GM12878 (cell line): ENCODE data around the gene PRMT5. TPM values are rescaled to one million over a fixed set of nuclear protein-coding genes. Genes with fewer than 3 reads are reported as not detected.

ENCODE experiments used
- CEBPB ChIP-seq, 2 experiments: fragments of 150-350 bp in 1 of 2; IDR thresholded peaks; 2 replicates each; pipeline ENCODE4 v1.6.1; 2012 to 2014; ENCODE audit warnings: low read depth in 2 of 2, low read length in 2 of 2, borderline replicate concordance in 1 of 2, inconsistent platforms in 1 of 2
- GATAD2B ChIP-seq: fragments of 450-650 bp; conservative IDR thresholded peaks from 2 replicates; pipeline ENCODE4 v1.6.1; 2017; ENCODE audit warnings: low read depth, mild to moderate bottlenecking, moderate library complexity
- JUND ChIP-seq: IDR thresholded peaks from 2 replicates; pipeline ENCODE4 v1.6.1; 2012; ENCODE audit warnings: low read depth, mild to moderate bottlenecking, low read length, improper control_type of control experiment, moderate library complexity
- KLF5 ChIP-seq: fragments of 450-650 bp; IDR thresholded peaks from 2 replicates; pipeline ENCODE4 v1.6.1; 2014; ENCODE audit warnings: mild to moderate bottlenecking; ENCODE audit not compliant: partially characterized antibody
- MEF2B ChIP-seq: fragments of 450-650 bp; IDR thresholded peaks from 2 replicates; pipeline ENCODE4 v1.6.1; 2018; ENCODE audit warnings: mild to moderate bottlenecking, moderate library complexity; ENCODE audit not compliant: partially characterized antibody, poor library complexity, severe bottlenecking
- SMAD5 ChIP-seq: IDR thresholded peaks from 2 replicates; pipeline ENCODE4 v1.6.1; 2016; ENCODE audit warnings: antibody characterized with exemption, low read depth
- SMC3 ChIP-seq: IDR thresholded peaks from 2 replicates; pipeline ENCODE4 v1.6.1; 2011; ENCODE audit warnings: low read length, improper control_type of control experiment, borderline replicate concordance
- SP1 ChIP-seq: IDR thresholded peaks from one replicate; pipeline ENCODE4 v1.6.1; 2011; ENCODE audit warnings: low read depth, low read length
- SREBF2 ChIP-seq: IDR thresholded peaks from 2 replicates; pipeline ENCODE4 v1.6.1; 2012; ENCODE audit warnings: mild to moderate bottlenecking, low read length
- polyA plus RNA-seq, 11 experiments: library from polyadenylated mRNA; depleted of rRNA in 4 of 11; unstranded in 6 of 11; stranded (reverse) in 5 of 11; fragments of >200 nt; fragmentation: Nextera tagmentation in 4 of 11; fragmentation: Illumina TruSeq in 1 of 11; extraction: Ambion mirVana in 4 of 11; extraction: Trizol in 1 of 11; gene quantifications; 1 replicate in 1 of 11; 2 replicates in 10 of 11; pipeline versions ENCODE4 v1.2.1 to v1.2.3, GENCODE V29; 2011 to 2016; ENCODE audit warnings: inconsistent platforms in 2 of 11, missing spikeins in 2 of 11, low read depth in 1 of 11
- total RNA-seq, 4 experiments: library from RNA; depleted of rRNA in 3 of 4; stranded (reverse); fragments of >200 nt in 3 of 4; fragmentation: Illumina TruSeq in 1 of 4; extraction: Trizol in 1 of 4; gene quantifications; 2 replicates each; pipeline versions ENCODE4 v1.2.1 to v1.2.3, GENCODE V29; 2013 to 2021
- TF ChIP-seq, protein P1 (sequence below): IDR thresholded peaks from 2 replicates; pipeline ENCODE4 v1.6.1; 2012; ENCODE audit warnings: low read length, inconsistent platforms
- TF ChIP-seq, protein P2 (sequence below): IDR thresholded peaks from 2 replicates; pipeline ENCODE4 v1.6.1; 2011; ENCODE audit warnings: low read depth, low read length, improper control_type of control experiment, borderline replicate concordance
- TF ChIP-seq, protein P3 (sequence below): fragments of 450-650 bp; IDR thresholded peaks from 2 replicates; pipeline ENCODE4 v1.6.1; 2017; ENCODE audit warnings: mild to moderate bottlenecking, low read depth, inconsistent platforms; ENCODE audit not compliant: poor library complexity, severe bottlenecking
- TF ChIP-seq, protein P4 (sequence below): fragments of 450-650 bp; formaldehyde crosslinking; IDR thresholded peaks from 2 replicates; pipeline ENCODE4 v1.5.0; 2022; ENCODE audit warnings: mild to moderate bottlenecking, missing genetic modification characterization

PRMT5 gene
- total and polyA plus RNA-seq, 10 of the 15 experiments (the other 5 are each of a cell fraction or from before 2014, with no cell fraction given): 54.3 to 221 (median 111) TPM

DNA sequence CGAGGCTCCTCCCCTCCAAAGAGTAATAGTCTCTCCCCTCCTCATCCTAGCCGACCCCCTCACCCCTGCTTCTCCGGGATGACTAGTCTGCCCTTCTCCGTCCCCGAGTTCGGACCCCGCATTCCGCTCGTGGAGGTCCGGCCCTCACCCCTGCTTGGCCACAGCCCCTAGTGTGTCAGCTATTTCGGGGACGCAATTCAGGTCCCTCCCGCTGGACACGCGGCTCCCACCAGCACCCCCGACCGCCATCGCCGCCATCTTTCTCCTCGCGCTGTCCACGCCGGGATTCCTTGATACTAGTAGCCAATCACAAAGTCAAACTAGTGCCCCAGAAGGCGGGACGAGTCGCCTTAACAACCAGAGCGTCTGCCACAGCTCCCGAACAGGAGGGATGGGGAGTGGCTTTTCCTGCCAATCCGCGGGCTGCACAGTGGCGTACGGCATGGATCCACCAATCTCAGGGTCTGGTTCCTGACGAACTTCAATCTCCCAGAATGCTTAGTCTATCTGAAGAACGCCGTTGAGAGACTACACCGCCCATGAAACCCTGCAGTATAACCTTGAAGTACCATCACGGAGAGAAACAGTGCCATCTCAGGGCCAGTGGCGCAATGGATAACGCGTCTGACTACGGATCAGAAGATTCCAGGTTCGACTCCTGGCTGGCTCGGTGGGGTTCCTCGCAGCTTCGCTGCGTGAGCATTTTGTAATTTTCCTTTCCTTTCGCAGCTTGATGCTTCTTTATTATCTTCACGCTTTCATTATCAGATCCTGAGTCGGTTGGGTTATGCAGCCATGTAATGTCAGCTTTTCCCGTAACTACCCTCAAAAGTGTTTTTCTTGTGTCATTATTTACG lies at the start of gene PRMT5 (continued):
- TF ChIP-seq MEF2B (peak; percentile 20), GATAD2B (no peak; the same call in 1 of the 2 replicates), SMC3 (no peak), SMAD5 (peak; percentile 91), SREBF2 (peak; percentile 99), SP1 (peak; percentile 92), KLF5 (peak; percentile 39), JUND (no peak), CEBPB (IDR thresholded peaks at IDR 0.05; ENCODE audit: borderline replicate concordance in 1 of 2, low read depth in 2 of 2, low read length in 2 of 2) (no peak)
- TF ChIP-seq, protein P1, sequence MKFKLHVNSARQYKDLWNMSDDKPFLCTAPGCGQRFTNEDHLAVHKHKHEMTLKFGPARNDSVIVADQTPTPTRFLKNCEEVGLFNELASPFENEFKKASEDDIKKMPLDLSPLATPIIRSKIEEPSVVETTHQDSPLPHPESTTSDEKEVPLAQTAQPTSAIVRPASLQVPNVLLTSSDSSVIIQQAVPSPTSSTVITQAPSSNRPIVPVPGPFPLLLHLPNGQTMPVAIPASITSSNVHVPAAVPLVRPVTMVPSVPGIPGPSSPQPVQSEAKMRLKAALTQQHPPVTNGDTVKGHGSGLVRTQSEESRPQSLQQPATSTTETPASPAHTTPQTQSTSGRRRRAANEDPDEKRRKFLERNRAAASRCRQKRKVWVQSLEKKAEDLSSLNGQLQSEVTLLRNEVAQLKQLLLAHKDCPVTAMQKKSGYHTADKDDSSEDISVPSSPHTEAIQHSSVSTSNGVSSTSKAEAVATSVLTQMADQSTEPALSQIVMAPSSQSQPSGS: 0 out of 2 replicates have a peak, but pooled peaks have one; percentile 39
- TF ChIP-seq, protein P2, sequence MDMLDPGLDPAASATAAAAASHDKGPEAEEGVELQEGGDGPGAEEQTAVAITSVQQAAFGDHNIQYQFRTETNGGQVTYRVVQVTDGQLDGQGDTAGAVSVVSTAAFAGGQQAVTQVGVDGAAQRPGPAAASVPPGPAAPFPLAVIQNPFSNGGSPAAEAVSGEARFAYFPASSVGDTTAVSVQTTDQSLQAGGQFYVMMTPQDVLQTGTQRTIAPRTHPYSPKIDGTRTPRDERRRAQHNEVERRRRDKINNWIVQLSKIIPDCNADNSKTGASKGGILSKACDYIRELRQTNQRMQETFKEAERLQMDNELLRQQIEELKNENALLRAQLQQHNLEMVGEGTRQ: no peak
- TF ChIP-seq, protein P3, sequence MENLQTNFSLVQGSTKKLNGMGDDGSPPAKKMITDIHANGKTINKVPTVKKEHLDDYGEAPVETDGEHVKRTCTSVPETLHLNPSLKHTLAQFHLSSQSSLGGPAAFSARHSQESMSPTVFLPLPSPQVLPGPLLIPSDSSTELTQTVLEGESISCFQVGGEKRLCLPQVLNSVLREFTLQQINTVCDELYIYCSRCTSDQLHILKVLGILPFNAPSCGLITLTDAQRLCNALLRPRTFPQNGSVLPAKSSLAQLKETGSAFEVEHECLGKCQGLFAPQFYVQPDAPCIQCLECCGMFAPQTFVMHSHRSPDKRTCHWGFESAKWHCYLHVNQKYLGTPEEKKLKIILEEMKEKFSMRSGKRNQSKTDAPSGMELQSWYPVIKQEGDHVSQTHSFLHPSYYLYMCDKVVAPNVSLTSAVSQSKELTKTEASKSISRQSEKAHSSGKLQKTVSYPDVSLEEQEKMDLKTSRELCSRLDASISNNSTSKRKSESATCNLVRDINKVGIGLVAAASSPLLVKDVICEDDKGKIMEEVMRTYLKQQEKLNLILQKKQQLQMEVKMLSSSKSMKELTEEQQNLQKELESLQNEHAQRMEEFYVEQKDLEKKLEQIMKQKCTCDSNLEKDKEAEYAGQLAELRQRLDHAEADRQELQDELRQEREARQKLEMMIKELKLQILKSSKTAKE: peak; percentile 85
- TF ChIP-seq, protein P4, sequence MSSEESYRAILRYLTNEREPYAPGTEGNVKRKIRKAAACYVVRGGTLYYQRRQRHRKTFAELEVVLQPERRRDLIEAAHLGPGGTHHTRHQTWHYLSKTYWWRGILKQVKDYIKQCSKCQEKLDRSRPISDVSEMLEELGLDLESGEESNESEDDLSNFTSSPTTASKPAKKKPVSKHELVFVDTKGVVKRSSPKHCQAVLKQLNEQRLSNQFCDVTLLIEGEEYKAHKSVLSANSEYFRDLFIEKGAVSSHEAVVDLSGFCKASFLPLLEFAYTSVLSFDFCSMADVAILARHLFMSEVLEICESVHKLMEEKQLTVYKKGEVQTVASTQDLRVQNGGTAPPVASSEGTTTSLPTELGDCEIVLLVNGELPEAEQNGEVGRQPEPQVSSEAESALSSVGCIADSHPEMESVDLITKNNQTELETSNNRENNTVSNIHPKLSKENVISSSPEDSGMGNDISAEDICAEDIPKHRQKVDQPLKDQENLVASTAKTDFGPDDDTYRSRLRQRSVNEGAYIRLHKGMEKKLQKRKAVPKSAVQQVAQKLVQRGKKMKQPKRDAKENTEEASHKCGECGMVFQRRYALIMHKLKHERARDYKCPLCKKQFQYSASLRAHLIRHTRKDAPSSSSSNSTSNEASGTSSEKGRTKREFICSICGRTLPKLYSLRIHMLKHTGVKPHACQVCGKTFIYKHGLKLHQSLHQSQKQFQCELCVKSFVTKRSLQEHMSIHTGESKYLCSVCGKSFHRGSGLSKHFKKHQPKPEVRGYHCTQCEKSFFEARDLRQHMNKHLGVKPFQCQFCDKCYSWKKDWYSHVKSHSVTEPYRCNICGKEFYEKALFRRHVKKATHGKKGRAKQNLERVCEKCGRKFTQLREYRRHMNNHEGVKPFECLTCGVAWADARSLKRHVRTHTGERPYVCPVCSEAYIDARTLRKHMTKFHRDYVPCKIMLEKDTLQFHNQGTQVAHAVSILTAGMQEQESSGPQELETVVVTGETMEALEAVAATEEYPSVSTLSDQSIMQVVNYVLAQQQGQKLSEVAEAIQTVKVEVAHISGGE (CRISPR knock-in tag): no peak
- TF ChIP-seq, all 136 proteins: peak for 66
